GM12801 (cell line): Measurements from ENCODE around the gene PLXND1.

Experiments used
- TF ChIP-seq, protein P1 (sequence below): IDR thresholded peaks from one replicate; pipeline ENCODE4 v1.5.1; 2011; ENCODE audit warnings: control low read depth; ENCODE audit not compliant: insufficient read length; ENCODE audit errors: extremely low read depth

Gene PLXND1

DNA sequence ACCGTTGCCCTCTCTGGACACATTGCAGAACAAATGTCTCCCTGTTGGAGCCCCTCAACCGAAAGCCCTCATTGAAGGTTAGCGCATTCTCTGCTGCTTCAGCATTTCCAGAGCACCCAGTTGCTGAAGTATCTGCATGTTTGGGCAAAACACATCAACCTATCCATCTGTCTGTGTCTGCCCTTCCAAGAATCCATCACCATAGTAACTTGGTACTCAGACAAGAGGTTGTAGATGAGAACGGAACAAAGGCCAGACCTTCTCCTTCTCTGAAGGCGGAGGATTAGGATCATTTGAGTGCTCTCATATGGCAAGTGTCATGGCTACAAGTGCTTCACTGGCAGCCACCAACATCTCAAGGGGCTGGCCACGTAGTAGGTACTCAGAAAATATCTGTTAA, 101.1 kb downstream of the PLXND1 start:
- TF ChIP-seq, protein P1, sequence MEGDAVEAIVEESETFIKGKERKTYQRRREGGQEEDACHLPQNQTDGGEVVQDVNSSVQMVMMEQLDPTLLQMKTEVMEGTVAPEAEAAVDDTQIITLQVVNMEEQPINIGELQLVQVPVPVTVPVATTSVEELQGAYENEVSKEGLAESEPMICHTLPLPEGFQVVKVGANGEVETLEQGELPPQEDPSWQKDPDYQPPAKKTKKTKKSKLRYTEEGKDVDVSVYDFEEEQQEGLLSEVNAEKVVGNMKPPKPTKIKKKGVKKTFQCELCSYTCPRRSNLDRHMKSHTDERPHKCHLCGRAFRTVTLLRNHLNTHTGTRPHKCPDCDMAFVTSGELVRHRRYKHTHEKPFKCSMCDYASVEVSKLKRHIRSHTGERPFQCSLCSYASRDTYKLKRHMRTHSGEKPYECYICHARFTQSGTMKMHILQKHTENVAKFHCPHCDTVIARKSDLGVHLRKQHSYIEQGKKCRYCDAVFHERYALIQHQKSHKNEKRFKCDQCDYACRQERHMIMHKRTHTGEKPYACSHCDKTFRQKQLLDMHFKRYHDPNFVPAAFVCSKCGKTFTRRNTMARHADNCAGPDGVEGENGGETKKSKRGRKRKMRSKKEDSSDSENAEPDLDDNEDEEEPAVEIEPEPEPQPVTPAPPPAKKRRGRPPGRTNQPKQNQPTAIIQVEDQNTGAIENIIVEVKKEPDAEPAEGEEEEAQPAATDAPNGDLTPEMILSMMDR: no peak
